HepG2 (cell line): ENCODE measurements around the gene RPL39. TPM values are rescaled to one million over a fixed set of nuclear protein-coding genes. Genes with fewer than 3 reads are reported as not detected.

Experiments used
- CCAR2 ChIP-seq: fragments of 200-400 bp; formaldehyde crosslinking; optimal IDR thresholded peaks from 2 replicates; pipeline ENCODE3; 2018; ENCODE audit warnings: low read depth, mild to moderate bottlenecking, low read length, moderate library complexity
- DMAP1 ChIP-seq: IDR thresholded peaks from 2 replicates; pipeline ENCODE4 v1.6.1; 2016
- E2F2 ChIP-seq: sonication (generic); formaldehyde crosslinking; IDR thresholded peaks from 2 replicates; pipeline ENCODE4 v1.4.0; 2020; ENCODE audit warnings: missing genetic modification reagents, borderline replicate concordance
- PITX1 ChIP-seq: sonication (generic); formaldehyde crosslinking; IDR thresholded peaks from 2 replicates; pipeline ENCODE4 v1.5.1; 2020; ENCODE audit warnings: mild to moderate bottlenecking, missing genetic modification reagents
- SMAD9 ChIP-seq: sonication (generic); formaldehyde crosslinking; IDR thresholded peaks from 2 replicates; pipeline ENCODE4 v1.5.1; 2020; ENCODE audit warnings: mild to moderate bottlenecking, missing genetic modification reagents
- SNAPC4 ChIP-seq: sonication (generic); formaldehyde crosslinking; IDR thresholded peaks from 2 replicates; pipeline ENCODE4 v1.4.0; 2020; ENCODE audit warnings: mild to moderate bottlenecking, missing genetic modification reagents
- ZNF232 ChIP-seq: sonication (generic); formaldehyde crosslinking; IDR thresholded peaks from 2 replicates; pipeline ENCODE4 v1.4.0; 2020; ENCODE audit warnings: missing genetic modification reagents, borderline replicate concordance
- ZNF460 ChIP-seq: sonication (generic); formaldehyde crosslinking; IDR thresholded peaks from 2 replicates; pipeline ENCODE4 v1.5.1; 2020; ENCODE audit warnings: missing genetic modification reagents, mild to moderate bottlenecking, borderline replicate concordance
- ZNF546 ChIP-seq: sonication (generic); formaldehyde crosslinking; conservative IDR thresholded peaks from 2 replicates; pipeline ENCODE4 v1.8.1; 2023; ENCODE audit warnings: mild to moderate bottlenecking, missing genetic modification reagents
- ZNF609 ChIP-seq: sonication (generic); formaldehyde crosslinking; IDR thresholded peaks from 2 replicates; pipeline ENCODE4 v1.4.0; 2020; ENCODE audit warnings: mild to moderate bottlenecking, missing genetic modification reagents, borderline replicate concordance
- ZNF629 ChIP-seq: sonication (generic); formaldehyde crosslinking; conservative IDR thresholded peaks from 2 replicates; pipeline ENCODE4 v1.5.0; 2020; ENCODE audit warnings: missing genetic modification reagents
- ZNF761 ChIP-seq: sonication (generic); formaldehyde crosslinking; conservative IDR thresholded peaks from 2 replicates; pipeline ENCODE4 v1.4.0; 2020; ENCODE audit warnings: mild to moderate bottlenecking, missing genetic modification reagents
- polyA plus RNA-seq, 8 experiments: library from polyadenylated mRNA; depleted of rRNA in 3 of 8; stranded (reverse) in 7 of 8; unstranded in 1 of 8; fragments of >200 nt; fragmentation: Illumina TruSeq in 4 of 8; extraction: Trizol in 4 of 8; gene quantifications; 2 replicates each; pipeline versions ENCODE4 v1.2.1 to v1.2.3, GENCODE V29; 2011 to 2016; ENCODE audit warnings: low read depth in 4 of 8, missing spikeins in 1 of 8, mixed read lengths in 1 of 8; ENCODE audit not compliant: insufficient read depth in 1 of 8
- total RNA-seq, 5 experiments: library from RNA; depleted of rRNA; stranded (reverse); fragments of >200 nt; fragmentation: Illumina TruSeq; extraction: Trizol; gene quantifications; 2 replicates each; pipeline ENCODE4 v1.2.3, GENCODE V29; 2016; ENCODE audit warnings: low read depth in 1 of 5
- TF ChIP-seq, protein P1 (sequence below): sonication (generic); formaldehyde crosslinking; IDR thresholded peaks from 2 replicates; pipeline ENCODE4 v1.4.0; 2020; ENCODE audit warnings: mild to moderate bottlenecking, missing genetic modification reagents
- TF ChIP-seq, protein P2 (sequence below): sonication (generic); formaldehyde crosslinking; IDR thresholded peaks from 2 replicates; pipeline ENCODE4 v1.4.0; 2020; ENCODE audit warnings: mild to moderate bottlenecking, missing genetic modification reagents

The RPL39 gene
- total and polyA plus RNA-seq, 2 of the 13 experiments (the other 11 are each of a cell fraction or from before 2014, with no cell fraction given), result 2,312 to 3,547 TPM

- TF ChIP-seq SNAPC4 (CRISPR knock-in tag), result no peak
- no peak for TF ChIP-seq E2F2
- no peak for TF ChIP-seq ZNF546 (CRISPR knock-in tag)
- TF ChIP-seq DMAP1 (CRISPR knock-in tag), result peak; percentile 66; the same call in 1 of the 2 replicates
- TF ChIP-seq ZNF609 (CRISPR knock-in tag), result peak; percentile 32; the same call in 1 of the 2 replicates
- 0 out of 2 replicates have a peak, but pooled peaks have one; percentile 67 for TF ChIP-seq ZNF761 (CRISPR knock-in tag)
- no peak for TF ChIP-seq SMAD9 (CRISPR knock-in tag)
- no peak for TF ChIP-seq CCAR2
- TF ChIP-seq, protein P1, sequence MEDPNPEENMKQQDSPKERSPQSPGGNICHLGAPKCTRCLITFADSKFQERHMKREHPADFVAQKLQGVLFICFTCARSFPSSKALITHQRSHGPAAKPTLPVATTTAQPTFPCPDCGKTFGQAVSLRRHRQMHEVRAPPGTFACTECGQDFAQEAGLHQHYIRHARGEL, result no peak
- TF ChIP-seq ZNF460, result no peak
- peak; percentile 27; the same call in 1 of the 2 replicates for TF ChIP-seq ZNF232 (CRISPR knock-in tag)
- TF ChIP-seq ZNF629 (CRISPR knock-in tag), result 0 out of 2 replicates have a peak, but pooled peaks have one; percentile 5
- no peak for TF ChIP-seq PITX1
- TF ChIP-seq, protein P2, sequence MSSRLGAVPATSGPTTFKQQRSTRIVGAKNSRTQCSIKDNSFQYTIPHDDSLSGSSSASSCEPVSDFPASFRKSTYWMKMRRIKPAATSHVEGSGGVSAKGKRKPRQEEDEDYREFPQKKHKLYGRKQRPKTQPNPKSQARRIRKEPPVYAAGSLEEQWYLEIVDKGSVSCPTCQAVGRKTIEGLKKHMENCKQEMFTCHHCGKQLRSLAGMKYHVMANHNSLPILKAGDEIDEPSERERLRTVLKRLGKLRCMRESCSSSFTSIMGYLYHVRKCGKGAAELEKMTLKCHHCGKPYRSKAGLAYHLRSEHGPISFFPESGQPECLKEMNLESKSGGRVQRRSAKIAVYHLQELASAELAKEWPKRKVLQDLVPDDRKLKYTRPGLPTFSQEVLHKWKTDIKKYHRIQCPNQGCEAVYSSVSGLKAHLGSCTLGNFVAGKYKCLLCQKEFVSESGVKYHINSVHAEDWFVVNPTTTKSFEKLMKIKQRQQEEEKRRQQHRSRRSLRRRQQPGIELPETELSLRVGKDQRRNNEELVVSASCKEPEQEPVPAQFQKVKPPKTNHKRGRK, result no peak
Measured at GRCh38 chrX:119757979-119758730, 33.3 kb downstream of the RPL39 start, which contains the start of gene SOWAHD (continued).
